ENCODE measurements around the gene SLC27A5. TPM values are rescaled to one million over a fixed set of nuclear protein-coding genes. Genes with fewer than 3 reads are reported as not detected.

Gene SLC27A5
- total and polyA plus RNA-seq, 12 donors, result 2.2 to 7.9 (median 4.3) TPM

- peak overlapping the region; percentile 56 to 98 (median 82) for H3K4me3 ChIP-seq
- no peaks in the 10 kb centered on the region for H3K27me3 ChIP-seq
- 13 to 17% methylated on average over 22 of the region's 22 CpGs for WGBS, 2 donors
- H3K36me3 ChIP-seq, result peaks cover 0 to 27% (median 16%) of the 10 kb centered on the region in 9 donors
- intact Hi-C loops (cut with DNase I), result loop anchor here in 3 of 10 donors (1.0 to 2.0 kb wide), 4 partner anchors 19 to 57 kb away; partner anchors contain the start of gene TRIM28 (in 1 of the 3)
- peak overlapping the region; percentile 71 to 98 (median 94) for H3K27ac ChIP-seq
- no peaks in the 10 kb centered on the region for H3K9me3 ChIP-seq
- ATAC-seq (no peak), DNase-seq (no peak)
- TF ChIP-seq CTCF (IDR thresholded peaks at IDR 0.05), result peak in 1 of 9 donors; percentile 73
- peaks cover 11 to 65% (median 46%) of the 10 kb centered on the region in 9 donors for H3K4me1 ChIP-seq
Observed at GRCh38 chr19:58518256-58519086, 6.7 kb upstream of the SLC27A5 start.

- no peak overlapping the region for H3K27ac ChIP-seq
- intact Hi-C loops (cut with DNase I), result no loop called here
- DNase-seq, result no peak
- no peaks in the 10 kb centered on the region for H3K27me3 ChIP-seq
- H3K36me3 ChIP-seq, result peaks cover 0 to 32% (median 16%) of the 10 kb centered on the region in 9 donors
- 90 to 93% methylated on average over 65 of the region's 65 CpGs for WGBS, 2 donors
- no peaks in the 10 kb centered on the region for H3K9me3 ChIP-seq
- ATAC-seq, result no peak
- TF ChIP-seq CTCF (IDR thresholded peaks at IDR 0.05), result no peak
- no peak overlapping the region for H3K4me3 ChIP-seq
- H3K4me1 ChIP-seq, result peaks cover 11 to 66% (median 46%) of the 10 kb centered on the region in 9 donors
Observed at GRCh38 chr19:58516964-58517833, 5.4 kb upstream of the SLC27A5 start.

- Histone ChIP-seq H3K27ac (no peak overlapping the region), H3K9me3 (no peaks in the 10 kb centered on the region), H3K27me3 (no peaks in the 10 kb centered on the region), H3K4me3 (no peak overlapping the region), H3K36me3 (peaks cover 0 to 32% (median 16%) of the 10 kb centered on the region in 9 donors), H3K4me1 (peaks cover 11 to 64% (median 46%) of the 10 kb centered on the region in 9 donors)
- no peak for TF ChIP-seq CTCF (IDR thresholded peaks at IDR 0.05)
- intact Hi-C loops (cut with DNase I), result no loop called here
- ATAC-seq (no peak), DNase-seq (no peak)
- 87 to 88% methylated on average over 25 of the region's 25 CpGs for WGBS, 2 donors
Observed at GRCh38 chr19:58516246-58516836, 4.5 kb upstream of the SLC27A5 start.

- peaks cover 11 to 56% (median 39%) of the 10 kb centered on the region in 9 donors for H3K4me1 ChIP-seq
- H3K27ac ChIP-seq, result no peak overlapping the region
- intact Hi-C loops (cut with DNase I), result no loop called here
Observed at GRCh38 chr19:58515259-58515658, 3.5 kb upstream of the SLC27A5 start.

More at GRCh38 chr19:58515259-58515658, 3.5 kb upstream of the SLC27A5 start:
- no peak overlapping the region for H3K4me3 ChIP-seq
- DNase-seq, result no peak
- H3K9me3 ChIP-seq, result no peaks in the 10 kb centered on the region
- WGBS, 2 donors, result 85 to 89% methylated on average over 2 of the region's 2 CpGs
- peaks cover 0 to 32% (median 16%) of the 10 kb centered on the region in 9 donors for H3K36me3 ChIP-seq
- no peak for TF ChIP-seq CTCF (IDR thresholded peaks at IDR 0.05)
- ATAC-seq, result no peak
- H3K27me3 ChIP-seq, result no peaks in the 10 kb centered on the region
